ENCODE results near the gene AKT2.
A peak's percentile ranks its signal among the peaks of the same experiment; 100 is the strongest.

AKT2 gene

DNA sequence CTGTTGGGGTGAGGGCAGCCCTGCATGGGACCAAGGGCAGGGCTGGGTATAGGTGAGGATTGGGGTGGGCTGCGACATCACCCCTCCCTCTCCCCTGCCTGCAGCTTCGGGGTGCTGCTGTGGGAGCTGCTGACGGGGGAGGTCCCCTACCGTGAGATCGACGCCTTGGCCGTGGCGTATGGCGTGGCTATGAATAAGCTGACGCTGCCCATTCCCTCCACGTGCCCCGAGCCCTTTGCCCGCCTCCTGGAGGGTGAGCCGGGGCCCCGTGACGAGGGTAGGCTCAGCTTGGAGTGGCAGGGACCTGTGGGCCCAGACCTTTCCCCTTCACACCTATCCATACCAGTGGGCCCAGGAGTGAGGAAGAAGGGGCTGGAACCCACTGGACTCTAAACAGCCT, 80.8 kb downstream of the AKT2 start:
- no peak for DNase-seq (ENCODE audit: low read depth)
- TF ChIP-seq, protein P1, sequence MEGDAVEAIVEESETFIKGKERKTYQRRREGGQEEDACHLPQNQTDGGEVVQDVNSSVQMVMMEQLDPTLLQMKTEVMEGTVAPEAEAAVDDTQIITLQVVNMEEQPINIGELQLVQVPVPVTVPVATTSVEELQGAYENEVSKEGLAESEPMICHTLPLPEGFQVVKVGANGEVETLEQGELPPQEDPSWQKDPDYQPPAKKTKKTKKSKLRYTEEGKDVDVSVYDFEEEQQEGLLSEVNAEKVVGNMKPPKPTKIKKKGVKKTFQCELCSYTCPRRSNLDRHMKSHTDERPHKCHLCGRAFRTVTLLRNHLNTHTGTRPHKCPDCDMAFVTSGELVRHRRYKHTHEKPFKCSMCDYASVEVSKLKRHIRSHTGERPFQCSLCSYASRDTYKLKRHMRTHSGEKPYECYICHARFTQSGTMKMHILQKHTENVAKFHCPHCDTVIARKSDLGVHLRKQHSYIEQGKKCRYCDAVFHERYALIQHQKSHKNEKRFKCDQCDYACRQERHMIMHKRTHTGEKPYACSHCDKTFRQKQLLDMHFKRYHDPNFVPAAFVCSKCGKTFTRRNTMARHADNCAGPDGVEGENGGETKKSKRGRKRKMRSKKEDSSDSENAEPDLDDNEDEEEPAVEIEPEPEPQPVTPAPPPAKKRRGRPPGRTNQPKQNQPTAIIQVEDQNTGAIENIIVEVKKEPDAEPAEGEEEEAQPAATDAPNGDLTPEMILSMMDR (IDR thresholded peaks at IDR 0.05; ENCODE audit: low read depth, low read length): no peak
- TF ChIP-seq, protein P2, sequence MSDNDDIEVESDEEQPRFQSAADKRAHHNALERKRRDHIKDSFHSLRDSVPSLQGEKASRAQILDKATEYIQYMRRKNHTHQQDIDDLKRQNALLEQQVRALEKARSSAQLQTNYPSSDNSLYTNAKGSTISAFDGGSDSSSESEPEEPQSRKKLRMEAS (IDR thresholded peaks at IDR 0.05; ENCODE audit: low read depth, low read length): no peak
- TF ChIP-seq MYC (IDR thresholded peaks at IDR 0.05; ENCODE audit: low read depth, low read length): no peak
- TF ChIP-seq POLR2A (IDR thresholded peaks at IDR 0.05; ENCODE audit: extremely low read depth, insufficient read length): no peak
- H3K4me3 ChIP-seq (ENCODE audit: low read depth, low read length): no peak overlapping the region

DNA sequence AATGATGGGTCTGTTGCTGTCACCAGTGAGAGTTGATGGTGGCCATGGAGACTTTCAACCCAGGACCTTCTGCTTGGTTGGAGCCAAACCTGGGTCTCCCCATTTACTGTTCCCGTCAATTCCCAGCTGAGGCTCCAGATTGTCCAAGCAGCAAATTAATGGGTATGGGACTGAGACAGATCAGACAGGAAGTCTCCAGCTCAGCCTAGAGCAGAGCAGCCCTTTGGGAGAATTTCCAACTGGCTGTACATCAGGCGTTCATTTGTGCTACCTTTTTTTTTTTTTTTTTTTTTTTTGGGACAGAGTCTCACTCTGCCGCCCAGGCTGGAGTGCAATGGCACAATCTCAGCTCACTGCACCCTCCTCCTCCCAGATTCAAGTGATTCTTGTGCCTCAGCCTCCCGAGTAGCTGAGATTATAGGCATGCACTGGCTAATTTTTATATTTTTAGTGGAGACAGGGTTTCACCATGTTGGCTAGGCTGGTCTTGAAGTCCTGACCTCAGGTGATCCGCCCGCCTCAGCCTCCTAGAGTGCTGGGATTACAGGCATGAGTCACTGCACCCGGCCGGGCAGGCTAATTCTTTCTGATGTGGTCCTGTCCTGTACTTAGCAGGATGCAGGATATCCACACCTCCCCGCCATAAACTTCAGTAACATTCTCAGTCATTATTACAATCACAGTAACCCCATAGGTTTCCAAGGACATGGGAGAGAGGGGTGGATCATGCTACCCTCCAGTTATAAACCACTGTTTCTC, 84.6 kb downstream of the AKT2 start:
- H3K4me3 ChIP-seq (ENCODE audit: low read depth, low read length): no peak overlapping the region
- no peak for DNase-seq (ENCODE audit: low read depth)
- TF ChIP-seq, protein P1 (IDR thresholded peaks at IDR 0.05; ENCODE audit: low read depth, low read length): no peak
- TF ChIP-seq MYC (IDR thresholded peaks at IDR 0.05; ENCODE audit: low read depth, low read length): no peak
- TF ChIP-seq, protein P2 (IDR thresholded peaks at IDR 0.05; ENCODE audit: low read depth, low read length): no peak
- TF ChIP-seq POLR2A (IDR thresholded peaks at IDR 0.05; ENCODE audit: extremely low read depth, insufficient read length): no peak

DNA sequence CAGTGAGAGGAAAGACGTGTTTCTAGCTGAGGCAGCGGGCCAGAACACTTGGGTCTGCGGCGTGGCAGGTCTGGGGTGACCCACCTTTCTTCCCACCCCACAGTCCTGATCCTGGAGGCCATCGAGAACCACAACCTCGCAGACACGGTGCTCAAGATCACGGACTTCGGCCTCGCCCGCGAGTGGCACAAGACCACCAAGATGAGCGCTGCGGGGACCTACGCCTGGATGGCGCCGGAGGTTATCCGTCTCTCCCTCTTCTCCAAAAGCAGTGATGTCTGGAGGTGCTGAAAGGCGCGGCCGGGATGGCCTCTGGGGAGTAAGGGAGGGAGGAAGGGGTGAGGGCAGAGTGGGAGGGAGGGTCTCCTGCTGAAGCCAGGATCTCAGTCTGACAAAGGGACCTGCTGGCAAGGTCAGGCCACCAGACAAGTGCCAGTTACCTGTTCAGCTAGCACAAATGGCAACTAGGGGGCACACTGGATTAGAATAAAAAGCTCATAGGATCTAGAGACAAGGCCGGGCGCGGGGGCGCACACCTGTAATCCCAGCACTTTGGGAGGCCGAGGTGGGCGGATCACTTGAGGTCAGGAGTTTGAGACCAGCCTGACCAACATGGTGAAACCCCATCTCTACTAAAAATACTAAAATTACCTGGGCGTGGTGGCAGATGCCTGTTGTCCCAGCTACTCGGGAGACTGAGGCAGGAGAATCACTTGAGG, 86.7 kb downstream of the AKT2 start:
- H3K4me3 ChIP-seq (ENCODE audit: low read depth, low read length): no peak overlapping the region
- no peak for TF ChIP-seq MYC (IDR thresholded peaks at IDR 0.05; ENCODE audit: low read depth, low read length)
- TF ChIP-seq, protein P2 (IDR thresholded peaks at IDR 0.05; ENCODE audit: low read depth, low read length): no peak
- no peak for TF ChIP-seq POLR2A (IDR thresholded peaks at IDR 0.05; ENCODE audit: extremely low read depth, insufficient read length)
- TF ChIP-seq, protein P1 (IDR thresholded peaks at IDR 0.05; ENCODE audit: low read depth, low read length): no peak
- DNase-seq (ENCODE audit: low read depth): no peak

DNA sequence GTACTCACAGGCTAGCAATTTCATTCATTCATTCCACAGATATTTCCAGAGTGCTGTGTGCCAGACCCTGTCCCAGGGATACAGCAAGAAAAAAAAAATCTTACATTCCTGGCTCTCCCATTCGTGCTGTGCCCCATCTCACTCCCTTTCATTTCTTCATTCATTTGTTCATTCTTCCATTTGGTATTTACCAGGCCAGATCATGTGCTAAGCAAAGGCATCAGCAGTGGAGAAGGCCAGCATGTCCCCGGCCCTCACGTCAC, 91.6 kb downstream of the AKT2 start:
- H3K4me3 ChIP-seq (ENCODE audit: low read depth, low read length): no peak overlapping the region
- no peak for DNase-seq (ENCODE audit: low read depth)
- TF ChIP-seq, protein P1 (IDR thresholded peaks at IDR 0.05; ENCODE audit: low read depth, low read length): no peak
- TF ChIP-seq, protein P2 (IDR thresholded peaks at IDR 0.05; ENCODE audit: low read depth, low read length): no peak
- TF ChIP-seq MYC (IDR thresholded peaks at IDR 0.05; ENCODE audit: low read depth, low read length) (no peak), POLR2A (IDR thresholded peaks at IDR 0.05; ENCODE audit: extremely low read depth, insufficient read length) (no peak)

DNA sequence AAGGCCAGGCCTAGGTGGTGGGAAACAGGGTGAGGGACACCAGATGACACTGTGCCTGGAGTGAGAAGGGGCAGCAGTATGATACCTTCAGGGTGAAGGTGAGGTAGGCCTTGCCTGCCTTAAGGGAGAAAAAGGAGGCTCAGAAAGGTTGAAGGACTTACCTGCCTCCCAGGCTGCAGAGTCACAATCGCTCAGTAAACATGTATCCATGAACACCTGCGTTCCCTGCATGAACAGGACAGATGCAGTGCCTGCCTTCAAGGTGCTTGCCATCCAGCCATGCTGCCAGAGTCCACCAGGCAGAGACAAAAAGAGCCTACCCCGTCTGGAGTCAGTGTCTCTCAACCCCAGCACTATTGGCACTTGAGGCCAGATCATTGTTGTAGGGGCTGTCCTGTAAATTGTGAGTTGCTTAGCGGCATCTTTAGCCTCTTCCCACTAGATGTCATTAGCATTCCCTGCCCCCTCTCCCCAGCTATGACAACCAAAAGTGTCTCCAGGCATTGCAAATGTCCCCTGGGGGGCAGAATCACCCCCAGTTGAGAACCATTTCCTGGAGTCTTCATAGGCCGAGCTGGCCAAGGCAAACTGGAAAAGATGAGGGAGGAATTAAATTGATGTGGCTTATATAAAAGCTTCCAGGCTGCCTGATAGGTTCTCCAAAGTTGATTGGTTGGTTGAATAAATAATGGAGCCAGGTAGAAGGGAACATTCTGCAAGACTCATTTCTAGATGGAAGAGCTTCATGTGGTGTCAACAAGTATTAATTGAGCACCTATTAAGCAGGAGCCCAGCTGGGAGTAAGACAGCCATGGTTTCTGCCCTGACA, 92.2 kb downstream of the AKT2 start:
- no peak overlapping the region for H3K4me3 ChIP-seq (ENCODE audit: low read depth, low read length)
- TF ChIP-seq, protein P1 (IDR thresholded peaks at IDR 0.05; ENCODE audit: low read depth, low read length): no peak
- TF ChIP-seq, protein P2 (IDR thresholded peaks at IDR 0.05; ENCODE audit: low read depth, low read length): no peak
- TF ChIP-seq POLR2A (IDR thresholded peaks at IDR 0.05; ENCODE audit: extremely low read depth, insufficient read length) (no peak), MYC (IDR thresholded peaks at IDR 0.05; ENCODE audit: low read depth, low read length) (no peak)
- DNase-seq (ENCODE audit: low read depth): peak; percentile 5

Data from NB4 (cell line).